H1 (cell line): ENCODE measurements around the gene ZBTB45. TPM values are rescaled to one million over a fixed set of nuclear protein-coding genes. Genes with fewer than 3 reads are reported as not detected.

ENCODE experiments used
- CTCF ChIA-PET: fragments of 300-600 bp; sonication (Branson Sonifier 250); formaldehyde crosslinking; loops from one replicate; lab custom pipeline; 2021; ENCODE audit not compliant: partially characterized antibody; lab: Charles Lee
- POLR2A ChIA-PET: fragments of 300-600 bp; sonication (Branson Sonifier 250); formaldehyde crosslinking; loops from one replicate; lab custom pipeline; 2021; ENCODE audit warnings: inconsistent platforms; ENCODE audit not compliant: partially characterized antibody; lab: Charles Lee
- DNase-seq, 2 experiments: peaks; one replicate each; pipeline versions ENCODE4 v3.0.0 to v3.0.0-alpha.2; 2010 to 2022; ENCODE audit warnings: low spot score in 2 of 2, low read depth in 1 of 2, mixed read lengths in 1 of 2
- FAIRE-seq: peaks from 2 replicates; lab custom pipeline; 2011; peaks lifted over from hg19 to GRCh38; lab: Jason Lieb, UNC
- H2AFZ ChIP-seq: 2 replicates; pipeline ENCODE4 v1.8.1; 2012; ENCODE audit warnings: low read length, inconsistent platforms
- H2AK5ac ChIP-seq: 2 replicates; pipeline ENCODE4 v1.6.1; 2013; ENCODE audit warnings: low read depth, low read length
- H2BK120ac ChIP-seq: replicated peaks from 2 replicates; pipeline ENCODE3; 2013; ENCODE audit warnings: low read depth, low read length, inconsistent platforms
- H2BK12ac ChIP-seq: 2 replicates; pipeline ENCODE4 v1.6.1; 2013; ENCODE audit warnings: low read depth, low read length
- H2BK15ac ChIP-seq: 2 replicates; pipeline ENCODE4 v1.6.1; 2013; ENCODE audit warnings: low read length
- H2BK20ac ChIP-seq: 2 replicates; pipeline ENCODE4 v1.6.1; 2013; ENCODE audit warnings: low read length
- H2BK5ac ChIP-seq: 2 replicates; pipeline ENCODE4 v1.6.1; 2013; ENCODE audit warnings: low read depth, low read length
- H3K14ac ChIP-seq: 2 replicates; pipeline ENCODE4 v1.6.1; 2013; ENCODE audit warnings: inconsistent platforms; ENCODE audit not compliant: insufficient read length
- H3K18ac ChIP-seq: 2 replicates; pipeline ENCODE4 v1.6.1; 2013; ENCODE audit warnings: low read length; ENCODE audit errors: extremely low read depth
- H3K23ac ChIP-seq: 2 replicates; pipeline ENCODE4 v1.6.1; 2013; ENCODE audit warnings: inconsistent platforms; ENCODE audit not compliant: insufficient read length
- H3K23me2 ChIP-seq: 2 replicates; pipeline ENCODE4 v1.6.1; 2013; ENCODE audit warnings: low read depth, low read length
- H3K27ac ChIP-seq: 2 replicates; pipeline ENCODE4 v1.6.1; 2011; ENCODE audit warnings: low read depth, low read length, inconsistent platforms
- H3K27me3 ChIP-seq, 4 experiments: replicated peaks in 1 of 4; 1 replicate in 1 of 4; 2 replicates in 3 of 4; pipeline versions ENCODE4 v1.6.1 to v1.8.1; 2011 to 2013; ENCODE audit warnings: low read length in 3 of 4, mild to moderate bottlenecking in 3 of 4, inconsistent platforms in 2 of 4, mixed read lengths in 2 of 4, moderate library complexity in 1 of 4; ENCODE audit not compliant: control insufficient read depth in 3 of 4, insufficient read depth in 3 of 4; ENCODE audit errors: extremely low read depth in 1 of 4
- H3K36me3 ChIP-seq, 4 experiments: 2 replicates each; pipeline versions ENCODE4 v1.6.1 to v1.8.1; 2011 to 2013; ENCODE audit warnings: mild to moderate bottlenecking in 4 of 4, low read length in 3 of 4, moderate library complexity in 2 of 4, control low read depth in 1 of 4, inconsistent platforms in 1 of 4; ENCODE audit not compliant: insufficient read depth in 4 of 4, control insufficient read depth in 2 of 4
- H3K4ac ChIP-seq: replicated peaks from 2 replicates; pipeline ENCODE3; 2013; ENCODE audit warnings: low read length, low read depth, mixed read lengths, inconsistent platforms; ENCODE audit not compliant: insufficient read length
- H3K4me1 ChIP-seq, 4 experiments: replicated peaks in 1 of 4; 1 replicate in 1 of 4; 2 replicates in 3 of 4; pipeline versions ENCODE4 v1.6.1 to v1.8.1; 2011 to 2013; ENCODE audit warnings: low read length in 3 of 4, inconsistent platforms in 2 of 4, mixed read lengths in 1 of 4; ENCODE audit not compliant: insufficient read depth in 4 of 4, control insufficient read depth in 3 of 4
- H3K4me2 ChIP-seq, 2 experiments: 2 replicates each; pipeline versions ENCODE4 v1.6.1 to v1.8.1; 2011 to 2013; ENCODE audit warnings: low read depth in 2 of 2, low read length in 2 of 2, control low read depth in 1 of 2, inconsistent platforms in 1 of 2, mild to moderate bottlenecking in 1 of 2; ENCODE audit not compliant: insufficient read depth in 1 of 2
- H3K4me3 ChIP-seq, 4 experiments: fragments of 200-600, 300-600 bp in 1 of 4; sonication (generic), shearing (Covaris generic), sonication (Bioruptor Twin) in 1 of 4; 2 replicates each; pipeline versions ENCODE4 v1.5.1 to v1.8.1; 2011 to 2016; ENCODE audit warnings: low read length in 4 of 4, low read depth in 3 of 4, control low read depth in 2 of 4, inconsistent platforms in 2 of 4, mild to moderate bottlenecking in 2 of 4, mixed read lengths in 1 of 4, moderate library complexity in 1 of 4; ENCODE audit not compliant: insufficient read depth in 2 of 4; ENCODE audit errors: extremely low read depth in 1 of 4
- H3K56ac ChIP-seq: replicated peaks from 2 replicates; pipeline ENCODE3; 2013; ENCODE audit warnings: low read depth, mild to moderate bottlenecking, mixed read lengths, low read length, inconsistent platforms; ENCODE audit not compliant: insufficient read length
- H3K79me1 ChIP-seq: 2 replicates; pipeline ENCODE4 v1.6.1; 2013; ENCODE audit warnings: low read depth, low read length, control low read depth
- H3K79me2 ChIP-seq, 2 experiments: 2 replicates each; pipeline versions ENCODE4 v1.6.1 to v1.8.1; 2012 to 2013; ENCODE audit warnings: low read length in 2 of 2, mild to moderate bottlenecking in 2 of 2, inconsistent platforms in 1 of 2; ENCODE audit not compliant: insufficient read depth in 2 of 2, control insufficient read depth in 1 of 2
- H3K9ac ChIP-seq, 4 experiments: replicated peaks in 1 of 4; 1 replicate in 1 of 4; 2 replicates in 3 of 4; pipeline versions ENCODE4 v1.6.1 to v1.8.1; 2011 to 2013; ENCODE audit warnings: low read depth in 3 of 4, low read length in 3 of 4, control low read depth in 2 of 4, mild to moderate bottlenecking in 2 of 4, moderate library complexity in 2 of 4, inconsistent platforms in 1 of 4; ENCODE audit errors: extremely low read depth in 1 of 4
- H3K9me3 ChIP-seq, 2 experiments: 2 replicates each; pipeline versions ENCODE4 v1.6.1 to v1.8.1; 2012 to 2013; ENCODE audit warnings: mild to moderate bottlenecking in 2 of 2, moderate library complexity in 2 of 2, control low read depth in 1 of 2, inconsistent platforms in 1 of 2, low read depth in 1 of 2, low read length in 1 of 2, mixed read lengths in 1 of 2; ENCODE audit not compliant: insufficient read depth in 2 of 2
- H4K20me1 ChIP-seq, 2 experiments: replicated peaks in 1 of 2; 2 replicates each; pipeline versions ENCODE3 to v1.8.1; 2011 to 2013; ENCODE audit warnings: inconsistent platforms in 2 of 2, low read length in 2 of 2, mild to moderate bottlenecking in 1 of 2; ENCODE audit not compliant: insufficient read depth in 2 of 2, control insufficient read depth in 1 of 2
- H4K5ac ChIP-seq: 2 replicates; pipeline ENCODE4 v1.6.1; 2013; ENCODE audit warnings: low read length, low read depth, mixed read lengths, inconsistent platforms; ENCODE audit not compliant: insufficient read length
- H4K8ac ChIP-seq: 2 replicates; pipeline ENCODE4 v1.8.0; 2013; ENCODE audit warnings: mild to moderate bottlenecking, moderate library complexity, low read length, inconsistent platforms; ENCODE audit not compliant: insufficient read depth; ENCODE audit errors: extremely low read depth
- H4K91ac ChIP-seq: replicated peaks from 2 replicates; pipeline ENCODE3; 2013; ENCODE audit warnings: low read length, mixed read lengths, inconsistent platforms; ENCODE audit not compliant: insufficient read length
- BRCA1 ChIP-seq: IDR thresholded peaks from 2 replicates; pipeline ENCODE4 v1.6.1; 2012; ENCODE audit warnings: low read depth, low read length, improper control_type of control experiment
- E2F6 ChIP-seq: IDR thresholded peaks from 2 replicates; pipeline ENCODE4 v1.6.1; 2012; ENCODE audit warnings: inconsistent platforms
- GABPA ChIP-seq: IDR thresholded peaks from 2 replicates; pipeline ENCODE4 v1.6.1; 2011; ENCODE audit warnings: mild to moderate bottlenecking, low read length, moderate library complexity, borderline replicate concordance; ENCODE audit not compliant: insufficient read depth
- HDAC6 ChIP-seq: IDR thresholded peaks from one replicate; pipeline ENCODE4 v1.7.1; 2012; ENCODE audit warnings: low read depth, mild to moderate bottlenecking, inconsistent platforms, low read length, moderate library complexity
- POLR2A ChIP-seq, 2 experiments: IDR thresholded peaks; 1 replicate in 1 of 2; 2 replicates in 1 of 2; pipeline ENCODE4 v1.6.1; 2011; ENCODE audit warnings: low read depth in 2 of 2, low read length in 2 of 2, mild to moderate bottlenecking in 2 of 2; ENCODE audit errors: control extremely low read depth in 1 of 2
- POLR2AphosphoS5 ChIP-seq: IDR thresholded peaks from 2 replicates; pipeline ENCODE4 v1.6.1; 2011; ENCODE audit warnings: low read depth, low read length
- RAD21 ChIP-seq, 2 experiments: IDR thresholded peaks in 1 of 2; conservative IDR thresholded peaks in 1 of 2; 2 replicates each; pipeline ENCODE4 v1.6.1; 2011; ENCODE audit warnings: low read depth in 2 of 2, low read length in 2 of 2, improper control_type of control experiment in 1 of 2, inconsistent platforms in 1 of 2, mild to moderate bottlenecking in 1 of 2, moderate library complexity in 1 of 2
- SP1 ChIP-seq: IDR thresholded peaks from 2 replicates; pipeline ENCODE4 v1.6.1; 2011; ENCODE audit warnings: low read depth, low read length
- TAF1 ChIP-seq: IDR thresholded peaks from 2 replicates; pipeline ENCODE4 v1.6.1; 2011; ENCODE audit warnings: mild to moderate bottlenecking, low read depth, low read length
- TEAD4 ChIP-seq: IDR thresholded peaks from 2 replicates; pipeline ENCODE4 v1.6.1; 2012; ENCODE audit warnings: low read depth, low read length, inconsistent platforms, mixed read lengths
- WGBS, 2 experiments: shearing (Covaris generic) in 1 of 2; methylation state at CpG; one replicate each; pipeline versions ENCODE4 v1.1.6 to v1.1.7; 2013 to 2015; ENCODE audit warnings: low lambda C conversion rate in 2 of 2, mixed read lengths in 2 of 2, inconsistent platforms in 1 of 2, low coverage in 1 of 2, missing lambda C conversion rate in 1 of 2; ENCODE audit not compliant: insufficient replicate concordance in 2 of 2, insufficient coverage in 1 of 2, insufficient read length in 1 of 2; ENCODE audit errors: extremely low coverage in 1 of 2, missing lambda C conversion rate in 1 of 2; 5-methylcytosine and 5-hydroxymethylcytosine counted together
- polyA plus RNA-seq, 7 experiments: library from polyadenylated mRNA; depleted of rRNA in 3 of 7; stranded (reverse) in 5 of 7; unstranded in 2 of 7; fragments of >200 nt in 5 of 7; fragments of 200-250 nt in 2 of 7; gene quantifications; 1 replicate in 5 of 7; 2 replicates in 1 of 7; 4 replicates in 1 of 7; pipeline versions ENCODE4 v1.2.1 to v1.2.3, GENCODE V29; 2011 to 2013; ENCODE audit warnings: missing spikeins in 2 of 7, mixed read lengths in 2 of 7
- total RNA-seq: library from RNA; stranded (reverse); fragmentation: NEBNext Ultra II Directional; extraction: Animal tissue kit (Norgen Biotek cat#: 25700); gene quantifications from 2 replicates; pipeline ENCODE4 v1.2.1, GENCODE V29; 2021

The ZBTB45 gene
- total and polyA plus RNA-seq, 2 of the 8 experiments (the other 6 are each of a cell fraction or from before 2014, with no cell fraction given): 16.9 to 17.2 TPM

- ChIA-PET POLR2A (interaction anchor here (0.7 to 2.6 kb wide), 19 partner anchors 9 to 49 kb away, joined by 3 to 53 read pairs (median 4); partner anchors contain the start of genes CHMP2A, UBE2M and ZBTB45), CTCF (interaction anchor here (0.6 to 1.9 kb wide), 3 partner anchors 19 to 61 kb away, joined by 3 to 12 read pairs (median 3); partner anchors contain the start of gene ZBTB45)
- peak overlapping the region; percentile 62 for H3K56ac ChIP-seq
- peak overlapping the region; percentile 33 for H2BK120ac ChIP-seq
- WGBS, 2 experiments: 3% methylated on average over 50 of the region's 55 CpGs; no CpG with 5 or more reads in 1 of the 2 experiments
- peak overlapping the region; percentile 99 for H2BK15ac ChIP-seq
- H2BK5ac ChIP-seq: peak overlapping the region; percentile 98
- peaks cover 3% of the 10 kb centered on the region; the same call in 1 of the 2 replicates for H3K23me2 ChIP-seq
- peak in 1 of 2 experiments; percentile 88 for DNase-seq
- peak overlapping the region; percentile 74 for H3K4ac ChIP-seq
- H2AFZ ChIP-seq: no peak overlapping the region
- no peak overlapping the region for H3K14ac ChIP-seq
- H3K4me2 ChIP-seq: peak overlapping the region; percentile 64 to 87
- H3K27me3 ChIP-seq: peaks cover 0 to 24% (median 10%) of the 10 kb centered on the region in 4 experiments; a peak in 5 of 7 replicates
- H4K20me1 ChIP-seq: no peaks in the 10 kb centered on the region
- no peak overlapping the region for H3K23ac ChIP-seq
- no peaks in the 10 kb centered on the region for H3K9me3 ChIP-seq
- H3K27ac ChIP-seq: peak overlapping the region; percentile 85
- H2BK12ac ChIP-seq: peak overlapping the region; percentile 98; the same call in 1 of the 2 replicates
- no peak overlapping the region for H2BK20ac ChIP-seq
- H3K4me1 ChIP-seq: peaks cover 0 to 5% (median 4%) of the 10 kb centered on the region in 4 experiments; a peak in 5 of 7 replicates
- no peaks in the 10 kb centered on the region for H3K79me2 ChIP-seq
- peak overlapping the region; percentile 17 to 52 (median 32) for H3K4me3 ChIP-seq
- peak overlapping the region; percentile 53 to 79 (median 76) for H3K9ac ChIP-seq
- peak overlapping the region; percentile 99 for H4K91ac ChIP-seq
- no peak for FAIRE-seq
- no peaks in the 10 kb centered on the region for H3K36me3 ChIP-seq
- H4K8ac ChIP-seq: peak overlapping the region; percentile 97
- peak overlapping the region; percentile 70; the same call in 1 of the 2 replicates for H2AK5ac ChIP-seq
- H3K79me1 ChIP-seq: no peaks in the 10 kb centered on the region
- H4K5ac ChIP-seq: peak overlapping the region; percentile 63
- peak overlapping the region; percentile 93 for H3K18ac ChIP-seq
- no peak for TF ChIP-seq HDAC6
- TF ChIP-seq TAF1: peak; percentile 70
- TF ChIP-seq POLR2AphosphoS5: peak; percentile 84
- no peak for TF ChIP-seq RAD21 (IDR thresholded peaks at IDR 0.05 in 1 of 2, conservative IDR thresholded peaks at IDR 0.05 in 1 of 2; ENCODE audit: low read depth in 2 of 2, low read length in 2 of 2)
- TF ChIP-seq GABPA: no peak
- TF ChIP-seq POLR2A (IDR thresholded peaks at IDR 0.05; ENCODE audit: control extremely low read depth in 1 of 2, low read depth in 2 of 2, low read length in 2 of 2): peak; percentile 78 to 89
- TF ChIP-seq SP1: peak; percentile 62; the same call in 1 of the 2 replicates
- TF ChIP-seq BRCA1: no peak
- peak; percentile 24; the same call in 1 of the 2 replicates for TF ChIP-seq TEAD4
- peak; percentile 96 for TF ChIP-seq E2F6
These were observed 18.9 kb upstream of the ZBTB45 start for GRCh38 chr19:58538257-58539168.
